GM12878 (cell line): ENCODE data around the gene FOXD1. TPM values are rescaled to one million over a fixed set of nuclear protein-coding genes. Genes with fewer than 3 reads are reported as not detected.

ENCODE experiments used
- ATAC-seq: fragments of 200-7000 bp; cut with Tn5 transposase; 3 replicates; pipeline ENCODE4 v1.9.1; 2020; ENCODE audit warnings: mild to moderate bottlenecking, moderate library complexity
- BruUV-seq: library from RNA; stranded (reverse); fragments of 400-500 nt; replicated peaks from 2 replicates; lab custom pipeline; 2021; lab: Mats Ljungman, UMichigan
- CTCF ChIA-PET: fragments of 300-600 bp; sonication (Branson Sonifier 250); formaldehyde crosslinking; extraction: SDS; loops from one replicate; lab custom pipeline; 2021; ENCODE audit warnings: inconsistent platforms; lab: Yijun Ruan, JAX
- POLR2A ChIA-PET: fragments of 350-600 bp; formaldehyde crosslinking; extraction: SDS; loops from one replicate; lab custom pipeline; 2021; ENCODE audit warnings: inconsistent platforms; lab: Charles Lee
- RAD21 ChIA-PET: fragments of 300-600 bp; sonication (Branson Sonifier 250); formaldehyde crosslinking; loops from one replicate; lab custom pipeline; 2023; ENCODE audit warnings: antibody characterized with exemption; ENCODE audit not compliant: unreplicated experiment; lab: Charles Lee
- SMC1A ChIA-PET: fragments of 300-600 bp; sonication (Branson Sonifier 250); formaldehyde crosslinking; loops from one replicate; lab custom pipeline; 2023; ENCODE audit not compliant: unreplicated experiment, uncharacterized antibody; lab: Charles Lee
- DNase-seq: peaks from one replicate; pipeline ENCODE4 v3.0.0-alpha.2; 2011; ENCODE audit warnings: low read depth, low spot score
- FAIRE-seq: peaks from 3 replicates; lab custom pipeline; 2011; peaks lifted over from hg19 to GRCh38; lab: Jason Lieb, UNC
- H2AFZ ChIP-seq: 2 replicates; pipeline ENCODE4 v1.6.0; 2011; ENCODE audit warnings: low read depth, low read length, control low read depth; ENCODE audit not compliant: control insufficient read depth
- H3K27ac ChIP-seq: 2 replicates; pipeline ENCODE4 v1.5.1; 2011; ENCODE audit warnings: control low read depth; ENCODE audit not compliant: control insufficient read depth, insufficient read depth
- H3K27me3 ChIP-seq, 2 experiments: replicated peaks in 1 of 2; 2 replicates each; pipeline versions ENCODE4 v1.6.0 to v1.6.1; 2011; ENCODE audit warnings: low read length in 1 of 2; ENCODE audit not compliant: control insufficient read depth in 2 of 2, insufficient read depth in 2 of 2
- H3K36me3 ChIP-seq, 2 experiments: 2 replicates each; pipeline ENCODE4 v1.5.1; 2011; ENCODE audit warnings: low read length in 1 of 2; ENCODE audit not compliant: control insufficient read depth in 2 of 2, insufficient read depth in 2 of 2
- H3K4me1 ChIP-seq: 2 replicates; pipeline ENCODE4 v1.6.1; 2011; ENCODE audit warnings: mild to moderate bottlenecking, low read length, moderate library complexity, mixed read lengths; ENCODE audit not compliant: control insufficient read depth, insufficient read depth
- H3K4me2 ChIP-seq: 2 replicates; pipeline ENCODE4 v1.6.0; 2011; ENCODE audit warnings: control low read depth; ENCODE audit not compliant: control insufficient read depth, insufficient read depth
- H3K4me3 ChIP-seq: fragments of 200-600 bp; sonication (generic); 2 replicates; pipeline ENCODE4 v1.5.1; 2016
- H3K79me2 ChIP-seq: 2 replicates; pipeline ENCODE4 v1.6.0; 2011; ENCODE audit warnings: low read length; ENCODE audit not compliant: control insufficient read depth, insufficient read depth
- H3K9ac ChIP-seq: 2 replicates; pipeline ENCODE4 v1.8.0; 2011; ENCODE audit warnings: low read length, control low read depth, mixed read lengths; ENCODE audit not compliant: control insufficient read depth, insufficient read depth
- H3K9me3 ChIP-seq: replicated peaks from 3 replicates; pipeline ENCODE4 v1.5.1; 2011; ENCODE audit warnings: mild to moderate bottlenecking, low read length; ENCODE audit not compliant: control insufficient read depth, insufficient read depth
- H4K20me1 ChIP-seq: 2 replicates; pipeline ENCODE4 v1.6.0; 2011; ENCODE audit not compliant: control insufficient read depth, insufficient read depth
- BACH1 ChIP-seq: fragments of 450-650 bp; IDR thresholded peaks from 2 replicates; pipeline ENCODE4 v1.6.1; 2017; ENCODE audit warnings: mild to moderate bottlenecking, borderline replicate concordance
- EGR1 ChIP-seq, 2 experiments: IDR thresholded peaks; 1 replicate in 1 of 2; 2 replicates in 1 of 2; pipeline ENCODE4 v1.6.1; 2011 to 2012; ENCODE audit warnings: low read depth in 2 of 2, low read length in 2 of 2, borderline replicate concordance in 1 of 2, mild to moderate bottlenecking in 1 of 2, moderate library complexity in 1 of 2
- KDM1A ChIP-seq: fragments of 200-600 bp; sonication (generic); IDR thresholded peaks from 2 replicates; pipeline ENCODE4 v1.6.1; 2016; ENCODE audit warnings: borderline replicate concordance
- LARP7 ChIP-seq: fragments of 450-650 bp; IDR thresholded peaks from 2 replicates; pipeline ENCODE4 v1.6.1; 2017; ENCODE audit warnings: mild to moderate bottlenecking
- MEF2B ChIP-seq: fragments of 450-650 bp; IDR thresholded peaks from 2 replicates; pipeline ENCODE4 v1.6.1; 2018; ENCODE audit warnings: mild to moderate bottlenecking, moderate library complexity; ENCODE audit not compliant: partially characterized antibody, poor library complexity, severe bottlenecking
- MTA3 ChIP-seq: IDR thresholded peaks from 2 replicates; pipeline ENCODE4 v1.6.1; 2012; ENCODE audit warnings: low read length, inconsistent platforms, borderline replicate concordance
- NFYA ChIP-seq: IDR thresholded peaks from 2 replicates; pipeline ENCODE4 v1.6.1; 2011; ENCODE audit warnings: low read depth, mild to moderate bottlenecking, low read length, improper control_type of control experiment, borderline replicate concordance
- PAX8 ChIP-seq: fragments of 450-650 bp; IDR thresholded peaks from 2 replicates; pipeline ENCODE4 v1.6.1; 2017; ENCODE audit warnings: mild to moderate bottlenecking, moderate library complexity
- ZBED1 ChIP-seq: IDR thresholded peaks from 2 replicates; pipeline ENCODE4 v1.6.1; 2016; ENCODE audit warnings: borderline replicate concordance
- WGBS: methylation state at CpG from one replicate; pipeline ENCODE4 v1.1.6; 2016; ENCODE audit warnings: low lambda C conversion rate; ENCODE audit not compliant: insufficient replicate concordance, insufficient coverage; ENCODE audit errors: missing lambda C conversion rate; 5-methylcytosine and 5-hydroxymethylcytosine counted together
- in situ Hi-C: fragments of 300-500 bp; cut with MboI; formaldehyde crosslinking; loops from 9 replicates; pipeline ENCODE4 v1.14.3; 2018; ENCODE audit warnings: mixed read lengths
- intact Hi-C: fragments of 100-400 bp; cut with micrococcal nuclease; formaldehyde crosslinking; loops from one replicate; pipeline ENCODE4 v1.14.2; 2022; ENCODE audit not compliant: unreplicated experiment
- polyA plus RNA-seq, 11 experiments: library from polyadenylated mRNA; depleted of rRNA in 4 of 11; unstranded in 6 of 11; stranded (reverse) in 5 of 11; fragments of >200 nt; fragmentation: Nextera tagmentation in 4 of 11; fragmentation: Illumina TruSeq in 1 of 11; extraction: Ambion mirVana in 4 of 11; extraction: Trizol in 1 of 11; gene quantifications; 1 replicate in 1 of 11; 2 replicates in 10 of 11; pipeline versions ENCODE4 v1.2.1 to v1.2.3, GENCODE V29; 2011 to 2016; ENCODE audit warnings: inconsistent platforms in 2 of 11, missing spikeins in 2 of 11, low read depth in 1 of 11
- total RNA-seq, 4 experiments: library from RNA; depleted of rRNA in 3 of 4; stranded (reverse); fragments of >200 nt in 3 of 4; fragmentation: Illumina TruSeq in 1 of 4; extraction: Trizol in 1 of 4; gene quantifications; 2 replicates each; pipeline versions ENCODE4 v1.2.1 to v1.2.3, GENCODE V29; 2013 to 2021
- TF ChIP-seq, protein P1 (sequence below): fragments of 450-650 bp; IDR thresholded peaks from 2 replicates; pipeline ENCODE4 v1.6.1; 2016; ENCODE audit warnings: mild to moderate bottlenecking, moderate library complexity, borderline replicate concordance
- TF ChIP-seq, protein P2 (sequence below): fragments of 450-650 bp; IDR thresholded peaks from 2 replicates; pipeline ENCODE4 v1.6.1; 2016; ENCODE audit warnings: mild to moderate bottlenecking

Gene FOXD1
- total and polyA plus RNA-seq, 10 of the 15 experiments (the other 5 are each of a cell fraction or from before 2014, with no cell fraction given), result not detected

- ChIA-PET SMC1A (no interaction called here), POLR2A (interaction anchor here (0.5 kb wide), 1 partner anchor 461 kb away, joined by 9 read pairs; no protein-coding TSS in a partner anchor)
- Histone ChIP-seq H3K4me1 (no peaks in the 10 kb centered on the region), H3K79me2 (no peaks in the 10 kb centered on the region), H3K4me3 (no peak overlapping the region), H3K9me3 (no peaks in the 10 kb centered on the region; the same call in 2 of the 3 replicates), H3K36me3 (no peaks in the 10 kb centered on the region), H3K27me3 (peaks cover 12 to 36% of the 10 kb centered on the region in 2 experiments), H3K9ac (no peak overlapping the region)
- intact Hi-C loops, result loop anchor here (10.0 kb wide), 1 partner anchor 60 kb away; no protein-coding TSS in a partner anchor
- no TSS peak for BruUV-seq
- DNase-seq, result no peak
- TF ChIP-seq EGR1 (IDR thresholded peaks at IDR 0.05; ENCODE audit: borderline replicate concordance in 1 of 2, low read depth in 2 of 2, low read length in 2 of 2), result no peak
- TF ChIP-seq PAX8, result no peak
- TF ChIP-seq, protein P1, sequence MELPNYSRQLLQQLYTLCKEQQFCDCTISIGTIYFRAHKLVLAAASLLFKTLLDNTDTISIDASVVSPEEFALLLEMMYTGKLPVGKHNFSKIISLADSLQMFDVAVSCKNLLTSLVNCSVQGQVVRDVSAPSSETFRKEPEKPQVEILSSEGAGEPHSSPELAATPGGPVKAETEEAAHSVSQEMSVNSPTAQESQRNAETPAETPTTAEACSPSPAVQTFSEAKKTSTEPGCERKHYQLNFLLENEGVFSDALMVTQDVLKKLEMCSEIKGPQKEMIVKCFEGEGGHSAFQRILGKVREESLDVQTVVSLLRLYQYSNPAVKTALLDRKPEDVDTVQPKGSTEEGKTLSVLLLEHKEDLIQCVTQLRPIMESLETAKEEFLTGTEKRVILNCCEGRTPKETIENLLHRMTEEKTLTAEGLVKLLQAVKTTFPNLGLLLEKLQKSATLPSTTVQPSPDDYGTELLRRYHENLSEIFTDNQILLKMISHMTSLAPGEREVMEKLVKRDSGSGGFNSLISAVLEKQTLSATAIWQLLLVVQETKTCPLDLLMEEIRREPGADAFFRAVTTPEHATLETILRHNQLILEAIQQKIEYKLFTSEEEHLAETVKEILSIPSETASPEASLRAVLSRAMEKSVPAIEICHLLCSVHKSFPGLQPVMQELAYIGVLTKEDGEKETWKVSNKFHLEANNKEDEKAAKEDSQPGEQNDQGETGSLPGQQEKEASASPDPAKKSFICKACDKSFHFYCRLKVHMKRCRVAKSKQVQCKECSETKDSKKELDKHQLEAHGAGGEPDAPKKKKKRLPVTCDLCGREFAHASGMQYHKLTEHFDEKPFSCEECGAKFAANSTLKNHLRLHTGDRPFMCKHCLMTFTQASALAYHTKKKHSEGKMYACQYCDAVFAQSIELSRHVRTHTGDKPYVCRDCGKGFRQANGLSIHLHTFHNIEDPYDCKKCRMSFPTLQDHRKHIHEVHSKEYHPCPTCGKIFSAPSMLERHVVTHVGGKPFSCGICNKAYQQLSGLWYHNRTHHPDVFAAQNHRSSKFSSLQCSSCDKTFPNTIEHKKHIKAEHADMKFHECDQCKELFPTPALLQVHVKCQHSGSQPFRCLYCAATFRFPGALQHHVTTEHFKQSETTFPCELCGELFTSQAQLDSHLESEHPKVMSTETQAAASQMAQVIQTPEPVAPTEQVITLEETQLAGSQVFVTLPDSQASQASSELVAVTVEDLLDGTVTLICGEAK, result no peak
- no peak for TF ChIP-seq MTA3
- TF ChIP-seq BACH1, result no peak
- TF ChIP-seq NFYA, result no peak
- TF ChIP-seq MEF2B, result no peak
- TF ChIP-seq ZBED1, result no peak
- TF ChIP-seq, protein P2, sequence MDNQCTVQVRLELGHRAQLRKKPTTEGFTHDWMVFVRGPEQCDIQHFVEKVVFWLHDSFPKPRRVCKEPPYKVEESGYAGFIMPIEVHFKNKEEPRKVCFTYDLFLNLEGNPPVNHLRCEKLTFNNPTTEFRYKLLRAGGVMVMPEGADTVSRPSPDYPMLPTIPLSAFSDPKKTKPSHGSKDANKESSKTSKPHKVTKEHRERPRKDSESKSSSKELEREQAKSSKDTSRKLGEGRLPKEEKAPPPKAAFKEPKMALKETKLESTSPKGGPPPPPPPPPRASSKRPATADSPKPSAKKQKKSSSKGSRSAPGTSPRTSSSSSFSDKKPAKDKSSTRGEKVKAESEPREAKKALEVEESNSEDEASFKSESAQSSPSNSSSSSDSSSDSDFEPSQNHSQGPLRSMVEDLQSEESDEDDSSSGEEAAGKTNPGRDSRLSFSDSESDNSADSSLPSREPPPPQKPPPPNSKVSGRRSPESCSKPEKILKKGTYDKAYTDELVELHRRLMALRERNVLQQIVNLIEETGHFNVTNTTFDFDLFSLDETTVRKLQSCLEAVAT, result no peak
- no peak for TF ChIP-seq LARP7
- no peak for TF ChIP-seq KDM1A
- TF ChIP-seq, all 136 proteins: peak for 0
- no peak overlapping the region for H3K27ac ChIP-seq
- WGBS, result 61% methylated on average over 42 of the region's 43 CpGs
- RAD21 ChIA-PET, result no interaction called here
- CTCF ChIA-PET, result no interaction called here
- ATAC-seq (no peak), FAIRE-seq (no peak)
- no peak overlapping the region for H3K4me2 ChIP-seq
- no peak overlapping the region for H2AFZ ChIP-seq
- H4K20me1 ChIP-seq, result no peaks in the 10 kb centered on the region
- in situ Hi-C loops, result loop anchor here (10.0 kb wide), 1 partner anchor 360 kb away; no protein-coding TSS in a partner anchor
Measured at GRCh38 chr5:73444499-73445438, 3.8 kb downstream of the FOXD1 start.
